B cell (primary cell): ENCODE measurements around the gene NPM3. TPM values are rescaled to one million over a fixed set of nuclear protein-coding genes. Genes with fewer than 3 reads are reported as not detected.

Source experiments
- ATAC-seq: fragments of 200-7000 bp; cut with Tn5 transposase; one replicate; pipeline ENCODE4 v1.10.0; 2021; ENCODE audit warnings: low read depth, mild to moderate bottlenecking, moderate number of reproducible peaks, moderate library complexity
- CTCF ChIA-PET: fragments of 350-600 bp; sonication (Branson Sonifier 250); formaldehyde crosslinking; loops from one replicate; lab custom pipeline; 2021; ENCODE audit warnings: antibody characterized with exemption, inconsistent platforms; lab: Charles Lee
- POLR2A ChIA-PET: fragments of 350-600 bp; sonication (Branson Sonifier 250); formaldehyde crosslinking; loops from one replicate; lab custom pipeline; 2021; ENCODE audit warnings: antibody characterized with exemption; lab: Charles Lee
- DNase-seq: peaks from one replicate; pipeline ENCODE4 v3.0.0; 2013
- H2AFZ ChIP-seq: 2 replicates; pipeline ENCODE4 v1.6.1; 2012; ENCODE audit warnings: mild to moderate bottlenecking, low read depth, low read length; ENCODE audit not compliant: insufficient read depth, poor library complexity, severe bottlenecking
- H3K27ac ChIP-seq, 2 donors: 1 replicate in 1 of 2; 2 replicates in 1 of 2; pipeline ENCODE4 v1.5.1; 2012 to 2013; ENCODE audit warnings: low read length in 2 of 2, mild to moderate bottlenecking in 2 of 2, moderate library complexity in 1 of 2
- H3K27me3 ChIP-seq, 4 experiments: fragments of 200-600 bp in 1 of 4; sonication (generic) in 1 of 4; replicated peaks in 1 of 4; 1 replicate in 2 of 4; 2 replicates in 2 of 4; pipeline versions ENCODE4 v1.6.1 to v1.7.0; 2013 to 2016; ENCODE audit warnings: low read length in 3 of 4, mild to moderate bottlenecking in 2 of 4, mixed read lengths in 1 of 4, moderate library complexity in 1 of 4; ENCODE audit not compliant: insufficient read depth in 4 of 4, control insufficient read depth in 3 of 4; ENCODE audit errors: control extremely low read depth in 1 of 4
- H3K36me3 ChIP-seq, 2 experiments: replicated peaks in 1 of 2; 1 replicate in 1 of 2; 2 replicates in 1 of 2; pipeline versions ENCODE4 v1.6.1 to v1.7.1; 2013; ENCODE audit warnings: low read length in 1 of 2; ENCODE audit not compliant: insufficient read depth in 2 of 2, control insufficient read depth in 1 of 2; ENCODE audit errors: control extremely low read depth in 1 of 2, extremely low read depth in 1 of 2
- H3K4me1 ChIP-seq, 2 donors: fragments of 200-600 bp in 1 of 2; sonication (generic) in 1 of 2; 1 replicate in 1 of 2; 2 replicates in 1 of 2; pipeline versions ENCODE4 v1.5.1 to v1.6.1; 2013 to 2017; ENCODE audit warnings: low read length in 2 of 2; ENCODE audit not compliant: control insufficient read depth in 2 of 2, insufficient read depth in 2 of 2
- H3K4me2 ChIP-seq: replicated peaks from 2 replicates; pipeline ENCODE3; 2012; ENCODE audit warnings: mild to moderate bottlenecking, low read depth, low read length; ENCODE audit not compliant: poor library complexity, severe bottlenecking
- H3K4me3 ChIP-seq, 5 experiments: fragments of 200-600 bp in 1 of 5; sonication (generic) in 1 of 5; 1 replicate in 3 of 5; 2 replicates in 2 of 5; pipeline versions ENCODE4 v1.5.1 to v1.7.0; 2011 to 2016; ENCODE audit warnings: low read length in 4 of 5, mild to moderate bottlenecking in 4 of 5, low read depth in 2 of 5, control low read depth in 1 of 5, moderate library complexity in 1 of 5; ENCODE audit not compliant: insufficient read depth in 1 of 5; ENCODE audit errors: control extremely low read depth in 1 of 5, extremely low read depth in 1 of 5
- H3K79me2 ChIP-seq: fragments of 200-600 bp; sonication (generic); one replicate; pipeline ENCODE4 v1.6.0; 2016; ENCODE audit warnings: low read length; ENCODE audit not compliant: control insufficient read depth, insufficient read depth
- H3K9ac ChIP-seq: fragments of 200-600 bp; sonication (generic); 2 replicates; pipeline ENCODE4 v1.6.1; 2017; ENCODE audit warnings: mild to moderate bottlenecking, low read length, moderate library complexity
- H3K9me3 ChIP-seq, 3 donors: one replicate each; pipeline versions ENCODE4 v1.6.1 to v1.7.1; 2013; ENCODE audit warnings: low read length in 2 of 3; ENCODE audit not compliant: control insufficient read depth in 2 of 3, insufficient read depth in 1 of 3; ENCODE audit errors: control extremely low read depth in 1 of 3
- H4K20me1 ChIP-seq: 2 replicates; pipeline ENCODE4 v1.6.0; 2012; ENCODE audit warnings: mild to moderate bottlenecking, low read length; ENCODE audit not compliant: insufficient read depth, control insufficient read depth, poor library complexity, severe bottlenecking
- H3K27ac Mint-ChIP-seq: one replicate; pipeline ENCODE4 v1.8.0; 2021; ENCODE audit warnings: mixed read lengths
- H3K27me3 Mint-ChIP-seq: one replicate; pipeline ENCODE4 v1.8.0; 2021; ENCODE audit warnings: mixed read lengths
- H3K4me1 Mint-ChIP-seq: one replicate; pipeline ENCODE4 v1.8.0; 2021; ENCODE audit warnings: mixed read lengths
- H3K4me3 Mint-ChIP-seq: one replicate; pipeline ENCODE4 v1.8.0; 2021; ENCODE audit warnings: mixed read lengths
- H3K9me3 Mint-ChIP-seq: one replicate; pipeline ENCODE4 v1.8.0; 2022; ENCODE audit warnings: mixed read lengths; ENCODE audit not compliant: insufficient read depth
- CTCF ChIP-seq: fragments of 200-600 bp; IDR thresholded peaks from one replicate; pipeline ENCODE4 v1.8.0; 2022; ENCODE audit warnings: antibody characterized with exemption, mild to moderate bottlenecking
- EZH2 ChIP-seq: IDR thresholded peaks from 2 replicates; pipeline ENCODE4 v1.6.1; 2012; ENCODE audit warnings: borderline replicate concordance, low read depth, mild to moderate bottlenecking, moderate library complexity, low read length; ENCODE audit not compliant: insufficient read depth, poor library complexity, severe bottlenecking
- WGBS: methylation state at CpG from one replicate; pipeline ENCODE4 v1.1.5; 2013; ENCODE audit warnings: missing lambda C conversion rate; ENCODE audit not compliant: insufficient coverage; 5-methylcytosine and 5-hydroxymethylcytosine counted together
- intact Hi-C: fragments of 100-400 bp; cut with micrococcal nuclease; formaldehyde crosslinking; loops from one replicate; pipeline ENCODE4 v1.10.0; 2022
- polyA plus RNA-seq: library from polyadenylated mRNA; depleted of rRNA; stranded (reverse); fragments of >200 nt; gene quantifications from 2 replicates; pipeline ENCODE4 v1.2.3, GENCODE V29; 2012
- total RNA-seq, 2 donors: library from RNA; stranded (reverse); fragments of 120-200 nt in 1 of 2; gene quantifications; 1 replicate in 1 of 2; 2 replicates in 1 of 2; pipeline versions ENCODE4 v1.2.3 to v1.2.4, GENCODE V29; 2013 to 2022

The NPM3 gene
- total and polyA plus RNA-seq, 2 donors (not counting 1 experiment from before 2014, with no cell fraction given), result 7.7 to 13.5 TPM

GRCh38 chr10:101780187-101780817 lies 2.9 kb downstream of the NPM3 start:
- Mint-ChIP-seq H3K4me3 (peak overlapping the region; percentile 91), H3K27me3 (peaks cover 20% of the 10 kb centered on the region), H3K4me1 (peaks cover 67% of the 10 kb centered on the region), H3K27ac (peak overlapping the region; percentile 32), H3K9me3 (no peaks in the 10 kb centered on the region)
- Histone ChIP-seq H3K4me2 (peak overlapping the region; percentile 92), H3K36me3 (peaks cover 0 to 9% of the 10 kb centered on the region in 2 experiments), H3K4me1 (peaks cover 42 to 66% of the 10 kb centered on the region in 2 donors), H4K20me1 (peaks cover 52% of the 10 kb centered on the region), H3K79me2 (peaks cover 24% of the 10 kb centered on the region), H3K27me3 (peaks cover 0 to 37% (median 19%) of the 10 kb centered on the region in 4 experiments), H3K9ac (peak overlapping the region; percentile 72), H2AFZ (peak overlapping the region; percentile 72), H3K4me3 (peak overlapping the region; percentile 36 to 77 (median 57)), H3K9me3 (peaks cover 0 to 15% (median 0%) of the 10 kb centered on the region in 3 donors), H3K27ac (no peak overlapping the region)
- intact Hi-C loops, result loop anchor here (1.0 to 5.0 kb wide), 5 partner anchors 14 to 293 kb away; partner anchors contain the start of genes DPCD, FBXW4 and POLL
- 39% methylated on average over 5 of the region's 17 CpGs for WGBS
- POLR2A ChIA-PET, result no interaction called here
- no peak for ATAC-seq
- no peak for DNase-seq
- TF ChIP-seq EZH2 (no peak), CTCF (peak; percentile 34)
- CTCF ChIA-PET, result interaction anchor here (1.0 to 5.0 kb wide), 11 partner anchors 10 to 566 kb away, joined by 3 to 48 read pairs (median 7); partner anchors contain the start of gene OGA
